ENCODE results near the gene ADAMTS10. TPM values are rescaled to one million over a fixed set of nuclear protein-coding genes. Genes with fewer than 3 reads are reported as not detected.
A peak's percentile ranks its signal among the peaks of the same experiment; 100 is the strongest.
"Not testable (repeated sequence)": the region's sequence is repeated elsewhere in the genome, so short reads cannot be mapped to it uniquely, and the experiment has no call there.

ADAMTS10 gene
- total RNA-seq, 2 donors from 2014 or later = 3.9 TPM

DNA sequence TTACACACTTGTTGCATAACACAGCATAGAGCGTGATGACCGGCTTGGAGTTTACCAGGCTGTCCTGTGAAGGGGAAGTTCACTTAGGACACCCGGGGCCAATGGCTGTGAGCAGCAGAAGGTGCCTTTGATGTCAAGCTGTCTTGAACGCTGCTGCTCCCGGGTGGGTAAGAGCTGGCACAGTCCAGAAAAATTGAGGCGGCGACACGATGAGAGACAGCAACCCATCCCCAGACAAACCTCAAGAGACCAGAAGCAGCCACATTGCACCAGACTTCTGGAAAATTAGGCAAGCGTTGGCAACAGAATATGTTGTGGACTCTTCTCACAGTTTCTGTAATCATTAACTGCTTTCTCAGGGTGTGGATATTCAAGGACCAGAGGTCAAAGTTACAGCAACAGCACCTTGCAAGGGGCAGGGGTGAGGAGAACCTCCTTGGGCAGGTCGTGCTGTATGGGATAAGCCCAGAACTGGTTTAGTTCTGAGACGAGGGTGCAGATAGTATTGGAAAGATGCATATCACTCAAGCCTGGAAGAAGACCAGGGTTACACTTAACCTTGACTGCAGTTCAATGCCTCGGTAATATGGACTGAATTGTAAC is 30.0 kb upstream of the ADAMTS10 start:
- TF ChIP-seq, protein P1, sequence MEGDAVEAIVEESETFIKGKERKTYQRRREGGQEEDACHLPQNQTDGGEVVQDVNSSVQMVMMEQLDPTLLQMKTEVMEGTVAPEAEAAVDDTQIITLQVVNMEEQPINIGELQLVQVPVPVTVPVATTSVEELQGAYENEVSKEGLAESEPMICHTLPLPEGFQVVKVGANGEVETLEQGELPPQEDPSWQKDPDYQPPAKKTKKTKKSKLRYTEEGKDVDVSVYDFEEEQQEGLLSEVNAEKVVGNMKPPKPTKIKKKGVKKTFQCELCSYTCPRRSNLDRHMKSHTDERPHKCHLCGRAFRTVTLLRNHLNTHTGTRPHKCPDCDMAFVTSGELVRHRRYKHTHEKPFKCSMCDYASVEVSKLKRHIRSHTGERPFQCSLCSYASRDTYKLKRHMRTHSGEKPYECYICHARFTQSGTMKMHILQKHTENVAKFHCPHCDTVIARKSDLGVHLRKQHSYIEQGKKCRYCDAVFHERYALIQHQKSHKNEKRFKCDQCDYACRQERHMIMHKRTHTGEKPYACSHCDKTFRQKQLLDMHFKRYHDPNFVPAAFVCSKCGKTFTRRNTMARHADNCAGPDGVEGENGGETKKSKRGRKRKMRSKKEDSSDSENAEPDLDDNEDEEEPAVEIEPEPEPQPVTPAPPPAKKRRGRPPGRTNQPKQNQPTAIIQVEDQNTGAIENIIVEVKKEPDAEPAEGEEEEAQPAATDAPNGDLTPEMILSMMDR (IDR thresholded peaks at IDR 0.05) = no peak
- H3K4me3 ChIP-seq = no peak overlapping the region
- no peaks in the 10 kb centered on the region for H3K36me3 ChIP-seq
- intact Hi-C loops (cut with DNase I) = loop anchor here (10.0 kb wide), 1 partner anchor 56 kb away; no protein-coding TSS in a partner anchor
- DNase-seq = no peak
- no peaks in the 10 kb centered on the region for H3K27me3 ChIP-seq
- H3K9me3 ChIP-seq = no peaks in the 10 kb centered on the region
- no peaks in the 10 kb centered on the region for H3K4me1 ChIP-seq
- peak overlapping the region; percentile 17 for H3K27ac ChIP-seq
- no peak overlapping the region for H3K9ac ChIP-seq (ENCODE audit: low read depth in 2 of 2, low read length in 2 of 2)

DNA sequence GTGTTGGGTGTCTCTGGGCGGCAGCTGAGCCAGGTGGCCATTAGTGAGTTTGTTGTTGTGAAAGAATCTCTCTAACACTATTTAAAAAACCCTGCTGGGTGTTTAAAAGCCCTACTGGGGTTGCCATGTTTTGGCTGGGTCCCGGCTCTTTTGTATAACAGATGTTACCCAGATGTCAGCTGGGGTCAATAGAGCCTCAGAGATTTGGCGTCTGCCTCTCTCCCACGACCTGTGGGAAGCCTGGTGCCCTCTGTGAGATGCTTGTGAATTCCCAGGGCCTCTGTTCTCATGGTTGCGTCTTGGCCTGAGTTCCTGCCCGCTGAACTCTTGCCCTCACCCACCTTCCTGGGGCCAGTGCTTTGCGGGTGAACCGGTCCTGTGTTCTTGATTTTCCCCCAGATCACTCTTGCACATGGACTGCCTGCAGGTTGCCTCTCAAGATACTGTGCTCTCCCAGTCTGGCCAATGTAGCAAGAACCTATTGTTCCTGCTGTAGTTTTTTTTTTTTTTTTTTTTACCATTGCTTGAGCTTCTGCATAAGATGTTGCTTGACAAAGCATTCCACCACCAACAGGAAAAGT is 29.4 kb upstream of the ADAMTS10 start:
- intact Hi-C loops (cut with DNase I) = loop anchor here (10.0 kb wide), 1 partner anchor 55 kb away; no protein-coding TSS in a partner anchor
- Histone ChIP-seq H3K4me1 (no peaks in the 10 kb centered on the region), H3K9ac (ENCODE audit: low read depth in 2 of 2, low read length in 2 of 2) (no peak overlapping the region)

DNA sequence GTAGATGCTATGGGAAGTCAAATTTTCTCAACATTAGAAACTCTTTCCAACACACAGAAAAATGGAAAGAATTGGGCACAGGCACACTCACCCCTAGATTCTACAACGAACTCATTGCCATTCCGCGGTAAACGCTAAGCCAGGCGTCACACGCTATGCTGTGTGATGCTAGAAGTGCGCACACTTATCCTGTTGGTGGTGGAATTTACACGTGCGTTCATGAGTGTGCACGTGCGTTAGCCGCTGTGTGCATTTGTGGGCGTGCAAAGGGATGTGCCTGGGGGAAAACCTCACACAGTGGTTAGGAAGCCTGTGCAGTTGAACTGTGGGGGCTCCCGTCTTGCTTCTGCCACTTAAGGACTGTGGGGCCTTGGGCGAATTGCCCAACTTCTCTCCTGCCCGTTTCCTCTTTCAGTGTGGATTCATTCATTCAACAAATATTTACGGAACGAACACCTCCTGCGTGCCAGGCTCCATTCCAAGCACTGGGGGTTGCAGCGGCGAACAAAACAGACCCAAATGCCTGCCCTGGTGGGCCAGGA is 27.6 kb upstream of the ADAMTS10 start:
- H3K36me3 ChIP-seq = no peaks in the 10 kb centered on the region
- H3K9me3 ChIP-seq = no peaks in the 10 kb centered on the region
- H3K27me3 ChIP-seq = no peaks in the 10 kb centered on the region
- no peaks in the 10 kb centered on the region for H3K4me1 ChIP-seq
- no peak overlapping the region for H3K27ac ChIP-seq
- no peak for DNase-seq
- intact Hi-C loops (cut with DNase I) = no loop called here
- H3K9ac ChIP-seq (ENCODE audit: low read depth in 2 of 2, low read length in 2 of 2) = no peak overlapping the region
- H3K4me3 ChIP-seq = no peak overlapping the region
- TF ChIP-seq, protein P1 (IDR thresholded peaks at IDR 0.05) = no peak

More for the DNA sequence above, 29.4 kb upstream of the ADAMTS10 start:
- no peak overlapping the region for H3K27ac ChIP-seq
- H3K4me3 ChIP-seq = no peak overlapping the region
- no peaks in the 10 kb centered on the region for H3K36me3 ChIP-seq
- TF ChIP-seq, protein P1 (IDR thresholded peaks at IDR 0.05) = no peak
- no peaks in the 10 kb centered on the region for H3K27me3 ChIP-seq
- H3K9me3 ChIP-seq = no peaks in the 10 kb centered on the region
- DNase-seq = no peak

DNA sequence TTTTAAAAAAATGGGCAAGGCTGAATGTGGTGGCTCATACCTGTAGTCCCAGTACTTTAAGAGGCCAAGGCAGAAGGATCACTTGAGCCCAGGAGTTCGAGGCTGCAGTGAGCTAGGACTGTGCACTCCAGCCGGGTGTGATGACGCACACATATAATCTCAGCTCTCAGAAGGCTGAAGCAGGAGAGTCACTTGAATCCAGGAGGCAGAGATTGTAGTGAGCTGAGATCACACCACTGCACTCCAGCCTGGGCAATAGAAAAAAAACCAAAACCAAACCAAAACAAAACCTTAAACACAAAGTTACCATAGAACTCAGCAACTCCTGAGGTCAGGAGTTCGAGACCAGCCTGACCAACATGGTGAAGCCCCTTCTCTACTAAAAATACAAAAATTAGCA is 26.6 kb upstream of the ADAMTS10 start:
- H3K9ac ChIP-seq (ENCODE audit: low read depth in 2 of 2, low read length in 2 of 2); H3K27ac ChIP-seq; H3K9me3 ChIP-seq; H3K4me1 ChIP-seq; H3K4me3 ChIP-seq; intact Hi-C loops (cut with DNase I); H3K27me3 ChIP-seq; DNase-seq; H3K36me3 ChIP-seq: not testable (repeated sequence)

DNA sequence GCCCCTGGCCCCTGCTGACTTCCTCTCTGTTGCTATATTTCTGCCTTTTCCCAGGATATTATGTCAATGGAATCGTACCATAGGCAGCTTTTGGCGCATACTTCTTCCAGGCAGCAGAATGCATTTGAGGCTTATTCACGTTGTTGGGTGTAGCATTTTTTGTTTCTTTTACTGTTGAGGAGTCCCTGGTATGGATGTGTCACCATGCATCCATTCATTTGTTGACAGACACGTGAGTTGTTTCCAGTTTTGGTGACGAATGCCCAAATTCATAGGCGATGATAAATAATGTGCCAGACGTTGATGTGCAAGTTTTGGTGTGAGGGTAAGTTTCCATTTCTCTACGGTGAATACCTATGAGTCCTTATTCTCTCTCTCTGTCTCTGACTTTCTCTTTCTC is 24.9 kb upstream of the ADAMTS10 start:
- no peak overlapping the region for H3K9ac ChIP-seq (ENCODE audit: low read depth in 2 of 2, low read length in 2 of 2)
- H3K4me3 ChIP-seq = no peak overlapping the region
- no peaks in the 10 kb centered on the region for H3K4me1 ChIP-seq
- intact Hi-C loops (cut with DNase I) = no loop called here
- no peaks in the 10 kb centered on the region for H3K9me3 ChIP-seq
- H3K36me3 ChIP-seq = no peaks in the 10 kb centered on the region
- TF ChIP-seq, protein P1 (IDR thresholded peaks at IDR 0.05) = no peak
- H3K27ac ChIP-seq = no peak overlapping the region
- no peak for DNase-seq
- no peaks in the 10 kb centered on the region for H3K27me3 ChIP-seq

GRCh38 chr19:8631425-8631819 is 20.9 kb upstream of the ADAMTS10 start:
- H3K27ac ChIP-seq = no peak overlapping the region
- TF ChIP-seq, protein P1 (IDR thresholded peaks at IDR 0.05) = no peak
- DNase-seq = peak; percentile 27
- H3K27me3 ChIP-seq = no peaks in the 10 kb centered on the region
- H3K9me3 ChIP-seq = no peaks in the 10 kb centered on the region
- no peak overlapping the region for H3K9ac ChIP-seq (ENCODE audit: low read depth in 2 of 2, low read length in 2 of 2)
- H3K36me3 ChIP-seq = no peaks in the 10 kb centered on the region
- intact Hi-C loops (cut with DNase I) = no loop called here
- no peaks in the 10 kb centered on the region for H3K4me1 ChIP-seq
- H3K4me3 ChIP-seq = no peak overlapping the region

Measured in colonic mucosa (tissue), 4 donors.